CMK (cell line): Measurements from ENCODE around the gene CDY2B.
"Not testable (repeated sequence)": the region's sequence is repeated elsewhere in the genome, so short reads cannot be mapped to it uniquely, and the experiment has no call there.

Experiments
- DNase-seq: peaks from one replicate; pipeline ENCODE4 v3.0.0-alpha.2; 2010; ENCODE audit warnings: low read depth

CDY2B gene, protein sequence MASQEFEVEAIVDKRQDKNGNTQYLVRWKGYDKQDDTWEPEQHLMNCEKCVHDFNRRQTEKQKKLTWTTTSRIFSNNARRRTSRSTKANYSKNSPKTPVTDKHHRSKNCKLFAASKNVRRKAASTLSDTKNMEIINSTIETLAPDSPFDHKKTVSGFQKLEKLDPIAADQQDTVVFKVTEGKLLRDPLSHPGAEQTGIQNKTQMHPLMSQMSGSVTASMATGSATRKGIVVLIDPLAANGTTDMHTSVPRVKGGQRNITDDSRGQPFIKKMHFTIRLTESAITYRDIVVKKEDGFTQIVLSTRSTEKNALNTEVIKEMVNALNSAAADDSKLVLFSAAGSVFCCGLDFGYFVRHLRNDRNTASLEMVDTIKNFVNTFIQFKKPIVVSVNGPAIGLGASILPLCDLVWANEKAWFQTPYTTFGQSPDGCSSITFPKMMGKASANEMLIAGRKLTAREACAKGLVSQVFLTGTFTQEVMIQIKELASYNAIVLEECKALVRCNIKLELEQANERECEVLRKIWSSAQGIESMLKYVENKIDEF

DNA sequence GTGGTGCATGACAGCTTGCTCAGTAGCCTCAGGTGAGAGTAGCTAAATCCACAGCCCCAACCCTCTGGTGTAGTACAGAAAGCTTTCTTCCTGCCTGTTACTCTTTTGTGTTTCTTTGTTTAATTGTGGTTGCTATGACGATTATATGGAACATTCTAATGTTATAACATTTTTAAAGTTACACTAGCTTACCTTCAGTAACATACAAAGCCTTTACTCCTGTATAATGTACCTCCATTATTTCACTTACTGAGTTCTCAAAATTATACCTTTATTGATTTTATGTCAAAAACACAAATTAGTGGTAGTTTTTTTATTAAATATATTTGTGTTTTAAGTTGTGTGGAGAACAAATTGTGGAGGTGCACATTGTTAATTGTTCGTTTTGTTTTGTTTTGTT is at the start of gene CDY2B:
Gene CDY2B (minus strand): TSS at position 101 of the 400 bp plus-strand sequence. CDS start 328 bp downstream, outside the sequence.
- DNase-seq = not testable (repeated sequence)

DNA sequence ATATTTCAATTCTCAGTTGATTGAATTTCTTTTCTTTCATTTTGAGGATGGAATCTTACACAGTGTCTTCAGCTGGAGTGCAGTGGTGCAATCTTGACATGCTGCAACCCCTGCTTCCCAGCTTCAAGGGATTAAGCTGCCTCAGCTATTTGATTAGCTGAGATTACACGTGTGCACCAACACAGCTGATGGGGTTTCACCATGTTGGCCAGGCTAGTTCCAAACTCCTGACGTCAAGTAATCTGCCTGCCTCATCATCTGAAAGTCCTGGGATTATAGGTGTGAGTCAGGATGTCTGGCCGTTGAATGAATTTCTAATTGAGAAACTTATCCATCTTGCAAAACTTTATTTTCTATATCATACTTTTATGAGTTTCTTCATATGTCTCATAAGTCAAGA is 28.0 kb upstream of the CDY2B start:
- not testable (repeated sequence) for DNase-seq

DNA sequence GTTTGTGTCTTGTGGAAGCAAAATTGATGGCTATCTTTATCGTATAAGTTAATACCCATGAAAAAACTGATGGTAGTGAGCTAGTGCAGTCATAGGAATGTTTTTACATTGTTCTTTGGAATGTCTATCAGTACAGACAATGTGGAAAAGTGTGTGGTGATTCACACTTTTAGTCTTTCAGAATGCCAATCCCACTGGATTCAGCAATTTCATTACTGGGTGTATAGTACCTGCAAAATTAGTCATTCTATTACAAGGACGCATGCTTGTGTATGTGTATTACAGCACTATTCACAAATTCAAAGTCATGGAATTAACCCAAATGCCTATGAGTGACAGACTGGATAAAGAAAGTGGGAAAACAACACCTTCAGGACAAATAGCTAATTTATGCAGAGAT is 27.3 kb upstream of the CDY2B start:
- DNase-seq = not testable (repeated sequence)

DNA sequence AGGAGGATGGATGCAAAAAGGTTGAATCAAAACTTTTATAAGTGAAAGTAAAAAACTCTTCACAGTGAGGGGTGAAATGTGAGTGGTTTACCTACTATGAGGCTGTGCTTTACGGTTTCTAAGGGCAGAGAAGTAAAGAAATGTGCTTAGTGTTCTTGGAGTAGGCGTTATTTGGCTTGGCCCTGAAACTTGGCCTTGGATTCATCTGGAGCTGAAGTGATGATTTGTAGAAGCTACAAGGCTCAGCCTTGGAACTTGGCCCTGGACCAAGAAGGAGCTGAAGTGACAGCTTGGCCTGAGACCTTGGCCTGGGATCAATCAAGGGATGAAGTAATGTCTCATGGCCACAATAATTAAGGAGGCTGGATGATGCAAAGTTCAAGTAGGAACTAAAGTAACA is 1.7 kb upstream of the CDY2B start:
- DNase-seq = not testable (repeated sequence)

DNA sequence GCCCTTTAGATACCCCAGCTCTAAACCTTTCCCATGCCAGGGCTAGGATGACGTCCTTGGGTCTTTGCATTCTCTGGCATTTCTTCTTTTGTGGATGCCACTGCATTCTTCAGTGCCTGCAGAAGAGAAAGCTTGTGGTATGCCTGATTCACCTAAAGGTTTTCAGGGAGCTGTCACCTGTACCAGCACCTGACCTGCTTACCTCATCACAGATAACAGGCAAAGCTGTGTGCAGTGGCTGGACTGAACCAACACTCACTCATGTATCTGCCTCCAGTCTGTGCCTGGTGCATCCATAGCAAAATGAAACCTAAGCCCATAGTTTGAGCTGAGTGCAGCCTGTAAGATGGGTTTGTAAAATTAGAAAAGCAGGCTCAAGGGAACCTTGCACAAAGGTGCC is 3.3 kb downstream of the CDY2B start:
- not testable (repeated sequence) for DNase-seq

DNA sequence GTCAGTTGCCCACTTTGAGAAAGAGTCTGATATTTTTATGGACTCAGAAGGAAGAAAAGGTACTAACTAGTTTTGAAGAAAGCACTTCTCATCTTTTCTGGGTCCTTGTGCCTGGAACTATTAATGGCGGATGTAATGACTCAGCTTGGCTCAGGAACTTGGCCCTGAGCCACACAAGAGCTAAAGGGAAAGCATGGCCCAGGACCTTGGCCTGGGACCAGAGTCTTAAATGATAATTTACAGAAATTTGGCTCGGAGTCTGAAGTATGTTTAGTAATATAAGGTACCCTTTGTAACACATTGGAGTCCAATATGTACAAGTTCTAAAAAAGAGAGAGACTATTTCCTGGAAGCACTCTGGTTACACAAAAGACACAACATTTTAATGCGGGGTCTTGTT is 4.6 kb downstream of the CDY2B start:
- not testable (repeated sequence) for DNase-seq

DNA sequence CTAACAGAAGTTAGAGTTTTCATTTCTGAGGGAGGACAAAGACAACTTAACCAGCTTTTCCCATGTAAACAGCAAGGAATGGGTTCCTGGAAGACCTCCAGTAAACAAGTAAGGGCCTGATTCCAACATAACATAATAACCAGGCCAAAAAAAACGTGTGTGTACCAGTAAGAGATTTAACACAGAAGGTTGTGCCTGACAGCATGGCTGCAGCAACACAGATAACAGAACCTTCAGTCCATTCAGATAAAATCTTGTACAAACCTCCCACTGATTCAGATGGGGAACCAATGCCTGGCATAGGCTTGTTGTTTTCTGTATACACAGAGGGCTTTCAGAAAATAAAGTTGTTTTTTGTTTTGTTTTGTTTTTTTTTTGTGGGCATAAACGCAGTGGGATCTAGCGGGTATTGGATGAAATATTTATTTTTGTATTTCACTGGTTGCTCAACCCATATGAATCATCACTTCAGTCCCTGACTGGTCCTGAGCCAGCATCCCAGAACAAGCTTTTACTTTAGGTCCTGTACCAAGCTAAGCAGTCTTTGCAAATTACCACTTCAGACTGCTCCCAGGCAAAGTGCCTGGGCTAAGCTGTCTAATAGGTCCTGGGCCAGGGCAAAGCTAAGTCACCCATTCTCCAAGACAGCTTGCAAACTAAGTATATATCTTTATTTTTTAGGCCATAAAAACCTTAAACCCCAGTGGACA is 8.7 kb downstream of the CDY2B start:
- not testable (repeated sequence) for DNase-seq

DNA sequence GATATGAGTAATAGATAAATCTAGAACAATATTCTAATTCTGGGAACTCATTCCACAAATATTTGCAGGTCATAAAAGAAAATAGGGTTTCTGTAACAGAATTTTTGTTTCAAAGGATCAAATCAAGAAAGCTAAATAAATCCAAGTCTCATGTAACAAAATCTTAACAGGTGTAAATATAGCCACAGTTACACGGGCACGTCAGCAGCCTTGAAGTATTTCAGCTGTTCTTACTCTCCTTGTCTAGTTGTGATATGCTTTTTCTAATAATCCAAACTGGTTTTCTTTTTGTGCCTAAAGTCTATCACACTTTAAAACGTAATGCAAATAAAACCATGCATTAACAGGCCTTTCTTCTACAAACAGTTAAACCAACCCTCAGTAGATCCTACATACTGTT is 9.3 kb downstream of the CDY2B start:
- DNase-seq = not testable (repeated sequence)

DNA sequence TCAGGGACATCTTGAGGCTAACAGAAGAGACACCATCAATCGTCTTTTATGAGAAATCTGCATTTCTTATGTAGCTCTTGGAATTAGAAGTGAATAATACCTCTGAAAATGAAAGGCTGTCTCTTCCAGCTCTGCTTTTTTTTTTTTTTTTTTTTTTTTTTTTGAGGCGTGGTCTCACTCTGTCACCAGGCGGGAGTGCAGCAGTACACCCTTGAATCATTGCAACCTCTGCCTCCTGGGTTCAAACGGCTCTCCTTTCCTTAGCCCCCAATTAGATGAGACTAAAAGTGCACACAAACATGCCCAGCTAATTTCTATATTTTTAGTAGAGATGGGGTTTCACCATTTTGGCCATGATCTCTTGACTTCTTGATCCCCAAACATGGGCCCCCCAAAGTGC is 12.2 kb downstream of the CDY2B start:
- DNase-seq = not testable (repeated sequence)

DNA sequence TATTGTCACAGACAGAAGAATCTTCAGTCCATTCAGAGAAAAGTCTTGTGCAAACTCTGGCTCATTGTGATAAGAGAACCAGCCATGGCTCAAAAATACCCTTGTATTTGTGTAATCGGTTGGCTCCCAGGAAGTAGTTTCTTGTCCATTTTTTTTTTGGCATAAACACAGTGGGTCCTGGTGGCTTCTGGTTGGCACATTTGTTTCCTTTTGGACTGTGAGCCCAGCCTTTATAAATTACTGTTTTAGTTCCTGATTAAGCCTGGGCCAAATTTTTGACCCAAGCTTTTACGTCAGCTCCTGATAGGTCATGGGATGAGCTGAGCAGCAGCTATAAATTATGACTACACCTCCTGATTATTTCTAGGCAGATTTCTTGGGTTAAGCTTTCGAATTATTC is 19.4 kb downstream of the CDY2B start:
- DNase-seq = not testable (repeated sequence)

DNA sequence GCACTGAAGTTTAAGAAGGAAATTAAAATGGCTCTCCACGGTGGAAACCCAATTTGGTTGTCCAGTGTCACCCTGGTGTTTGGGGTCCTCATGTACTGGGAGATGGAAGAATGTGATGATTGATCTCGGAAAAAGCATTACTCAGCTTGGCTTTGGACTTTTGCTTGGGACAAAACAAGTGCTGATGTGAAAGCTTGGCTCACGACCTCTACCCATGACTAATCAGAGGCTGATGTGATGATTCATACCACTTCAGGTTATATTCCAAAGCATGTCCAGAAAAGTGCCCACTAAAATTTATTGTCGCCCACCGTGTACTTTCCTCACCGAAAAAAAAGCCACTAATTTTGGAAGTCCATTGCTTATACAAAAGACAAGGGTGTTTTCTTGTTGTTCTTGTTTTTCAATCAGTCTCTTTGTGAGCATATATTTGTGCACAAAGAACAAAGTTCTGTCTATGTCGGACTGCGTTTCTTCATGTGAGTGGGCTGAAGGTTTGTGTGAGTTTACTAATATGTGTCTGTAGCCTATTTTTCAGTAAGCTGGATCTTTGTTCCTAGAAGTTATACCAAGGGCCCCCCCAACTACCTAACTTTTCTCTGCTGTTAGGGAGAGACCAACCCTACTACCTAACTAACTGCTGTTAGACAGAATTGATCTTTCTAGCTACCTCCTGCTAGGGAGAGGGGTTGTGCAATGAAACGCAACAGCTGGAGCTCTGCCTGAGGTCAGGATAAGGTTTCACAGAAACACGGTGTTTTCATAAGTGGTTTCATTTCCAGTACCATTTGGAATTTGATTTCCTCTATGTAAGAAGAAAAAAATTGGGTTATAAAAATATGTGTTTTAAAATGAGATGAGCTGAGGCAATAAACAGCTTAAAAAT is 22.8 kb downstream of the CDY2B start:
- DNase-seq = not testable (repeated sequence)

DNA sequence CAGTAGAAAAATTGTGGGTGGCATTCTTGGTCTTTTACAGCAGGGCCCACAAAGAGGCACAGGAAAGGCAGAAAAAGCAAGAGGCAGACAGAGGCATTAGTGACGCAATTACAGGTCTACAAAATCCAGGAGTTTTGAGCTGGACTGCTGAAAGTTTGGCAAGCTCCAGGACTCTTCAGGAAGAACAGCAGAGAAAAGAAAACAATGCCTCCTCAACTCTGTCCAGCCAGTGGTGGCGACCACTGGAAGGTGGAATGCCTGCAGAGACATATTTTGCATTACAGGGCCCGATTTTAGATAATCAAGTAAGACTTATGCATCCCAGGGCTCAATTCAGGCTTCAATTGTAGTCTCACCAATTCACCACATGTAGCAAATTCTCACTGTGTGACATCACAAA is 23.5 kb downstream of the CDY2B start:
- DNase-seq = not testable (repeated sequence)

DNA sequence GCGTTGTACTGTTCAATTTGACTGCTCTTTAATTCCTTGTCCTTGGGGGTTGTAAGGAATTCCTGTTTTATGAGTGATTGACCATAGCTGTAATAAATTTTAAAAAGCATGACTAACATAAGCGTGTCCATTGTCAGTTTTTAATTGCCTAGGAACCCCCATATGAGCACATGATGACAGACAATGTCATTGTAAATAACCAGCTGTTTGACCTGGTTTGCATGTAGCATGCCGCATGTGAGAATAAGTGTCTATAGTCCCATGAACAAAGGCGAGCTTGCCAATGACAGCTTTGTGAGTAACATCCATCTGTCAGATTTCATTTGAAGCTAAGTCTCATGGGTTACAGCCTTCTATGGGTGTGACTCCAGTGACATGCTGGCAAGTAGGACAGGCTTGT is 30.9 kb downstream of the CDY2B start:
- DNase-seq = not testable (repeated sequence)

DNA sequence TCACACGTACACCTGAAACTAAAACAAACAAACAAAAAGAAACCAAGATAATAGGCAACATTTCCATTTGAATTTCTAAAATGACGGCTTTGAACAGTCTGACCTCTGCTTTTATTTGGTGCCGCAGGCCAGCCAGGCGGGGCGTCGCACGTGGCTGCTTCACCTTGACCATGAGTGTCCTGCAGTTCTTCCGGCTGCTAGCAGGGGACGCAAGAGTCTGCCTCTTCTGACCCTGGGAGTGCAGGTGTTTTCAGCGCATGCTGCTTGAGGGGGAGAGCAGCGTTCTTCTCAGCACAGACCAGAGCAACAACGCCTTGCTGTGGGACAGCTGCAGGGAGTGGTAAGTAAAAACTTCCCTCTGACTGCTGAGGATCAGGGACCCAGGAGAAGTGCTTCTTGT is 47.9 kb downstream of the CDY2B start:
- not testable (repeated sequence) for DNase-seq
